Inferior parietal cortex (tissue), 1 donor: Measurements from ENCODE around the gene RPS6KL1.

Source experiments
- DNase-seq: peaks from one replicate; pipeline ENCODE4 v3.0.0-alpha.2; 2016; ENCODE audit errors: extremely low spot score

The RPS6KL1 gene

GRCh38 chr14:74912801-74913200 is 10.3 kb downstream of the RPS6KL1 start:
- no peak for DNase-seq

- DNase-seq, result no peak
These were observed 10.9 kb downstream of the RPS6KL1 start for GRCh38 chr14:74912111-74912510.

GRCh38 chr14:74911704-74912103 is 11.4 kb downstream of the RPS6KL1 start:
- DNase-seq, result no peak

GRCh38 chr14:74911221-74911620 is 11.8 kb downstream of the RPS6KL1 start:
- DNase-seq, result no peak

- no peak for DNase-seq
These were observed 12.5 kb downstream of the RPS6KL1 start for GRCh38 chr14:74910556-74910955.

- DNase-seq, result no peak
These were observed 13.1 kb downstream of the RPS6KL1 start for GRCh38 chr14:74909911-74910310.

GRCh38 chr14:74909501-74909900 is 13.6 kb downstream of the RPS6KL1 start:
- no peak for DNase-seq

- no peak for DNase-seq
These were observed 14.2 kb downstream of the RPS6KL1 start for GRCh38 chr14:74908861-74909341.

- DNase-seq, result no peak
These were observed 15.3 kb downstream of the RPS6KL1 start for GRCh38 chr14:74907744-74908143.

GRCh38 chr14:74906925-74907521 is 16.0 kb downstream of the RPS6KL1 start:
- DNase-seq, result no peak

- peak; percentile 76 for DNase-seq
These were observed 17.4 kb downstream of the RPS6KL1 start for GRCh38 chr14:74905595-74906142.

- no peak for DNase-seq
These were observed 18.2 kb downstream of the RPS6KL1 start for GRCh38 chr14:74904635-74905503.

GRCh38 chr14:74902941-74903705 is 19.9 kb downstream of the RPS6KL1 start:
- DNase-seq, result no peak

GRCh38 chr14:74898694-74899093 is 24.4 kb downstream of the RPS6KL1 start:
- no peak for DNase-seq

GRCh38 chr14:74898083-74898482 is 25.0 kb downstream of the RPS6KL1 start:
- DNase-seq, result no peak

GRCh38 chr14:74897642-74898041 is 25.4 kb downstream of the RPS6KL1 start:
- DNase-seq, result no peak

- no peak for DNase-seq
These were observed 26.7 kb downstream of the RPS6KL1 start for GRCh38 chr14:74896400-74896799.

GRCh38 chr14:74893614-74894091 is 29.4 kb downstream of the RPS6KL1 start:
- no peak for DNase-seq

GRCh38 chr14:74892745-74893144 is 30.3 kb downstream of the RPS6KL1 start:
- no peak for DNase-seq

GRCh38 chr14:74891870-74892269 is 31.2 kb downstream of the RPS6KL1 start:
- DNase-seq, result no peak

GRCh38 chr14:74890262-74890661 is 32.8 kb downstream of the RPS6KL1 start:
- DNase-seq, result no peak
